ENCODE measurements around the gene REG3G.

DNA sequence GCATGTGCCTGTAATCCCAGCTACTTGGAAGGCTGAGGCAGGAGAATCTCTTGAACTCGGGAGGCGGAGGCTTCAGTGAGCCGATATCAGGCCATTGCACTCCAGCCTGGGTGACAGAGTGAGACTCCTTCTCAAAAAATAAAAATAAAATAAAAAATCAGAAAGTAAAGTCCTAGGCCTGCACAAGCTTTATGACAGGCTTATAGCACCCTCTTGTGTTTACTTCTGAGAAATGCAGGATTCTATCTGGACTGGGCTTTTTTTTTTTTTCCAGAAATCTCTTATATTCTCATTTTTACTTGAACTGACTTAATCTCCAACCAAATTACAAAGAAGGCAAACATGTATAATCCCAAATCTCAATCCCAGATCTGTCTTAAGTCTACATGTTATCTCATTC lies 26.1 kb upstream of the REG3G start:
- TF ChIP-seq, protein P1, sequence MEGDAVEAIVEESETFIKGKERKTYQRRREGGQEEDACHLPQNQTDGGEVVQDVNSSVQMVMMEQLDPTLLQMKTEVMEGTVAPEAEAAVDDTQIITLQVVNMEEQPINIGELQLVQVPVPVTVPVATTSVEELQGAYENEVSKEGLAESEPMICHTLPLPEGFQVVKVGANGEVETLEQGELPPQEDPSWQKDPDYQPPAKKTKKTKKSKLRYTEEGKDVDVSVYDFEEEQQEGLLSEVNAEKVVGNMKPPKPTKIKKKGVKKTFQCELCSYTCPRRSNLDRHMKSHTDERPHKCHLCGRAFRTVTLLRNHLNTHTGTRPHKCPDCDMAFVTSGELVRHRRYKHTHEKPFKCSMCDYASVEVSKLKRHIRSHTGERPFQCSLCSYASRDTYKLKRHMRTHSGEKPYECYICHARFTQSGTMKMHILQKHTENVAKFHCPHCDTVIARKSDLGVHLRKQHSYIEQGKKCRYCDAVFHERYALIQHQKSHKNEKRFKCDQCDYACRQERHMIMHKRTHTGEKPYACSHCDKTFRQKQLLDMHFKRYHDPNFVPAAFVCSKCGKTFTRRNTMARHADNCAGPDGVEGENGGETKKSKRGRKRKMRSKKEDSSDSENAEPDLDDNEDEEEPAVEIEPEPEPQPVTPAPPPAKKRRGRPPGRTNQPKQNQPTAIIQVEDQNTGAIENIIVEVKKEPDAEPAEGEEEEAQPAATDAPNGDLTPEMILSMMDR (optimal IDR thresholded peaks at IDR 0.05 in 1 of 3, IDR thresholded peaks at IDR 0.05 in 1 of 3, conservative IDR thresholded peaks at IDR 0.05 in 1 of 3; ENCODE audit: extremely low read depth in 1 of 3, insufficient read depth in 2 of 3, low read length in 3 of 3) = no peak
- TF ChIP-seq EZH2 (IDR thresholded peaks at IDR 0.05; ENCODE audit: low read length) = no peak
